A673 (cell line): ENCODE data around the gene ASAP3. TPM values are rescaled to one million over a fixed set of nuclear protein-coding genes. Genes with fewer than 3 reads are reported as not detected.

Experiments used
- BruUV-seq: library from RNA; stranded (reverse); fragments of 400-500 nt; replicated peaks from 2 replicates; lab custom pipeline; 2021; lab: Mats Ljungman, UMichigan
- CTCF ChIA-PET: fragments of 300-600 bp; sonication (Branson Sonifier 250); formaldehyde crosslinking; loops from one replicate; lab custom pipeline; 2022; ENCODE audit warnings: antibody characterized with exemption; lab: Charles Lee
- POLR2A ChIA-PET: fragments of 300-600 bp; sonication (Branson Sonifier 250); formaldehyde crosslinking; loops from one replicate; lab custom pipeline; 2022; ENCODE audit warnings: antibody characterized with exemption; ENCODE audit not compliant: low non-redundant PET; lab: Charles Lee
- DNase-seq: peaks from one replicate; pipeline ENCODE4 v3.0.0-alpha.2; 2015; ENCODE audit warnings: low spot score
- H3K27ac ChIP-seq: fragments of 200-600 bp; sonication (generic); 2 replicates; pipeline ENCODE4 v1.5.1; 2016; ENCODE audit warnings: mixed run types, low read depth, mild to moderate bottlenecking, mixed read lengths, antibody characterized with exemption, low read length; ENCODE audit not compliant: poor library complexity, severe bottlenecking
- H3K27me3 ChIP-seq: fragments of 200-600 bp; sonication (generic); replicated peaks from 2 replicates; pipeline ENCODE4 v1.6.1; 2017; ENCODE audit warnings: mixed run types, low read depth, mild to moderate bottlenecking, mixed read lengths, antibody characterized with exemption, low read length; ENCODE audit not compliant: insufficient read depth, poor library complexity
- H3K36me3 ChIP-seq: fragments of 200-600 bp; sonication (generic); 2 replicates; pipeline ENCODE4 v1.6.1; 2016; ENCODE audit warnings: mixed run types, mild to moderate bottlenecking, mixed read lengths, antibody characterized with exemption, low read length; ENCODE audit not compliant: insufficient read depth, poor library complexity, severe bottlenecking
- H3K4me1 ChIP-seq: fragments of 200-600 bp; sonication (generic); 2 replicates; pipeline ENCODE4 v1.6.1; 2017; ENCODE audit warnings: mixed run types, mild to moderate bottlenecking, mixed read lengths, antibody characterized with exemption, low read length; ENCODE audit not compliant: insufficient read depth, poor library complexity, severe bottlenecking
- H3K4me3 ChIP-seq: fragments of 200-600 bp; sonication (generic); 2 replicates; pipeline ENCODE4 v1.5.1; 2016; ENCODE audit warnings: low read depth, mixed run types, mild to moderate bottlenecking, mixed read lengths, low read length; ENCODE audit not compliant: poor library complexity, severe bottlenecking
- H3K9me3 ChIP-seq: fragments of 200-600 bp; sonication (generic); 2 replicates; pipeline ENCODE4 v1.6.1; 2016; ENCODE audit warnings: mixed run types, low read depth, mild to moderate bottlenecking, mixed read lengths, antibody characterized with exemption, low read length; ENCODE audit not compliant: poor library complexity, severe bottlenecking
- CTCF ChIP-seq: fragments of 300-800, 200-600 bp; sonication (generic); conservative IDR thresholded peaks from 2 replicates; pipeline ENCODE4 v1.5.1; 2017; ENCODE audit warnings: low read depth, mild to moderate bottlenecking, antibody characterized with exemption, low read length, moderate library complexity, mixed read lengths
- EZH2 ChIP-seq: fragments of 200-600 bp; sonication (generic); IDR thresholded peaks from 2 replicates; pipeline ENCODE4 v1.6.1; 2017; ENCODE audit warnings: borderline replicate concordance, low read depth, mild to moderate bottlenecking, mixed read lengths, antibody characterized with exemption, low read length; ENCODE audit not compliant: poor library complexity, severe bottlenecking
- intact Hi-C: fragments of 100-400 bp; cut with micrococcal nuclease; formaldehyde crosslinking; loops from one replicate; pipeline ENCODE4 v1.10.0; 2022; ENCODE audit not compliant: unreplicated experiment
- total RNA-seq: library from RNA; stranded (reverse); gene quantifications from 2 replicates; pipeline ENCODE4 v1.2.3, GENCODE V29; 2021

ASAP3 gene
- total RNA-seq, 1 experiment from 2014 or later: 7.8 TPM

GRCh38 chr1:23434260-23434775, 49.7 kb downstream of the ASAP3 start:
- no TSS peak for BruUV-seq
- Histone ChIP-seq H3K4me3 (no peak overlapping the region), H3K4me1 (no peaks in the 10 kb centered on the region), H3K27ac (no peak overlapping the region), H3K9me3 (no peaks in the 10 kb centered on the region), H3K36me3 (no peaks in the 10 kb centered on the region), H3K27me3 (no peaks in the 10 kb centered on the region)
- ChIA-PET CTCF (no interaction called here), POLR2A (no interaction called here)
- intact Hi-C loops: no loop called here
- DNase-seq: no peak
- TF ChIP-seq CTCF: no peak
- no peak for TF ChIP-seq EZH2

GRCh38 chr1:23433122-23433521, 50.9 kb downstream of the ASAP3 start:
- intact Hi-C loops: no loop called here
- Histone ChIP-seq H3K27ac (no peak overlapping the region), H3K9me3 (no peaks in the 10 kb centered on the region), H3K27me3 (no peaks in the 10 kb centered on the region), H3K36me3 (no peaks in the 10 kb centered on the region), H3K4me1 (no peaks in the 10 kb centered on the region), H3K4me3 (no peak overlapping the region)
- no peak for DNase-seq
- no peak for TF ChIP-seq CTCF
- TF ChIP-seq EZH2: no peak
- ChIA-PET CTCF (no interaction called here), POLR2A (no interaction called here)
- BruUV-seq: no TSS peak

- no peak for DNase-seq
- TF ChIP-seq CTCF: no peak
- TF ChIP-seq EZH2: no peak
- no peaks in the 10 kb centered on the region for H3K4me1 ChIP-seq
- ChIA-PET CTCF (no interaction called here), POLR2A (no interaction called here)
- intact Hi-C loops: no loop called here
- no peaks in the 10 kb centered on the region for H3K9me3 ChIP-seq
- H3K4me3 ChIP-seq: no peak overlapping the region
- no peaks in the 10 kb centered on the region for H3K27me3 ChIP-seq
- no peak overlapping the region for H3K27ac ChIP-seq
- no peaks in the 10 kb centered on the region for H3K36me3 ChIP-seq
- BruUV-seq: no TSS peak
Observed at GRCh38 chr1:23431431-23431830, 52.5 kb downstream of the ASAP3 start.
